PC-9 (cell line): ENCODE data around the gene CCDC91. TPM values are rescaled to one million over a fixed set of nuclear protein-coding genes. Genes with fewer than 3 reads are reported as not detected.
"Not testable (repeated sequence)": the region's sequence is repeated elsewhere in the genome, so short reads cannot be mapped to it uniquely, and the experiment has no call there.

Experiments
- BruUV-seq: library from RNA; stranded (reverse); fragments of 400-500 nt; replicated peaks from 2 replicates; lab custom pipeline; 2021; lab: Mats Ljungman, UMichigan
- CTCF ChIA-PET: fragments of 300-600 bp; sonication (Branson Sonifier 250); formaldehyde crosslinking; loops from one replicate; lab custom pipeline; 2022; ENCODE audit warnings: antibody characterized with exemption; lab: Charles Lee
- POLR2A ChIA-PET: fragments of 300-600 bp; sonication (Branson Sonifier 250); formaldehyde crosslinking; loops from one replicate; lab custom pipeline; 2022; ENCODE audit warnings: antibody characterized with exemption; ENCODE audit not compliant: unreplicated experiment; lab: Charles Lee
- DNase-seq, 2 experiments: peaks; one replicate each; pipeline versions ENCODE4 v3.0.0 to v3.0.0-alpha.2; 2015 to 2022; ENCODE audit warnings: mixed read lengths in 1 of 2
- H2AFZ ChIP-seq: fragments of 200-600 bp; sonication (generic); 2 replicates; pipeline ENCODE4 v1.8.1; 2017; ENCODE audit warnings: antibody characterized with exemption
- H3F3A ChIP-seq: fragments of 200-600 bp; sonication (generic); 2 replicates; pipeline ENCODE4 v1.8.1; 2017; ENCODE audit warnings: antibody characterized with exemption, mild to moderate bottlenecking, low read depth; ENCODE audit not compliant: insufficient read depth
- H3K27ac ChIP-seq: fragments of 200-600 bp; sonication (generic); 2 replicates; pipeline ENCODE4 v1.6.1; 2016; ENCODE audit warnings: mixed run types
- H3K27me3 ChIP-seq: fragments of 200-600 bp; sonication (generic); 2 replicates; pipeline ENCODE4 v1.6.1; 2016; ENCODE audit warnings: low read depth, mixed run types; ENCODE audit not compliant: insufficient read depth
- H3K36me3 ChIP-seq: fragments of 200-600 bp; sonication (generic); 2 replicates; pipeline ENCODE4 v1.6.1; 2016; ENCODE audit warnings: low read depth, mixed run types
- H3K4me1 ChIP-seq: fragments of 200-600 bp; sonication (generic); replicated peaks from 2 replicates; pipeline ENCODE4 v1.6.1; 2016; ENCODE audit warnings: mixed run types; ENCODE audit not compliant: insufficient read depth
- H3K4me2 ChIP-seq: fragments of 200-600 bp; sonication (generic); 2 replicates; pipeline ENCODE4 v1.6.1; 2017; ENCODE audit warnings: mixed run types
- H3K4me3 ChIP-seq: fragments of 200-600 bp; sonication (generic); 2 replicates; pipeline ENCODE4 v1.6.1; 2016; ENCODE audit warnings: mixed run types
- H3K79me2 ChIP-seq: fragments of 200-600 bp; sonication (generic); 2 replicates; pipeline ENCODE4 v1.6.1; 2017; ENCODE audit warnings: low read depth, mixed run types
- H3K9me2 ChIP-seq: fragments of 200-600 bp; sonication (generic); 2 replicates; pipeline ENCODE4 v1.8.1; 2017; ENCODE audit warnings: mild to moderate bottlenecking; ENCODE audit not compliant: insufficient read depth
- H3K9me3 ChIP-seq: fragments of 200-600 bp; sonication (generic); 2 replicates; pipeline ENCODE4 v1.8.1; 2016; ENCODE audit warnings: low read depth; ENCODE audit not compliant: insufficient read depth
- H4K20me1 ChIP-seq: fragments of 200-600 bp; sonication (generic); 2 replicates; pipeline ENCODE4 v1.8.1; 2017; ENCODE audit not compliant: insufficient read depth
- EZH2 ChIP-seq: fragments of 200-600 bp; sonication (generic); IDR thresholded peaks from 2 replicates; pipeline ENCODE4 v1.8.0; 2017; ENCODE audit warnings: antibody characterized with exemption, low read depth
- intact Hi-C: fragments of 100-400 bp; cut with micrococcal nuclease; formaldehyde crosslinking; loops from one replicate; pipeline ENCODE4 v1.10.0; 2022; ENCODE audit not compliant: unreplicated experiment
- total RNA-seq: library from RNA; stranded (reverse); gene quantifications from 2 replicates; pipeline ENCODE4 v1.2.3, GENCODE V29; 2021
- TF ChIP-seq, protein P1 (sequence below): fragments of 200-600 bp; sonication (generic); conservative IDR thresholded peaks from 2 replicates; pipeline ENCODE4 v1.6.1; 2017; ENCODE audit warnings: mixed run types, antibody characterized with exemption, mild to moderate bottlenecking, moderate library complexity

The CCDC91 gene
- total RNA-seq, 1 experiment from 2014 or later, result 38.9 TPM

DNA sequence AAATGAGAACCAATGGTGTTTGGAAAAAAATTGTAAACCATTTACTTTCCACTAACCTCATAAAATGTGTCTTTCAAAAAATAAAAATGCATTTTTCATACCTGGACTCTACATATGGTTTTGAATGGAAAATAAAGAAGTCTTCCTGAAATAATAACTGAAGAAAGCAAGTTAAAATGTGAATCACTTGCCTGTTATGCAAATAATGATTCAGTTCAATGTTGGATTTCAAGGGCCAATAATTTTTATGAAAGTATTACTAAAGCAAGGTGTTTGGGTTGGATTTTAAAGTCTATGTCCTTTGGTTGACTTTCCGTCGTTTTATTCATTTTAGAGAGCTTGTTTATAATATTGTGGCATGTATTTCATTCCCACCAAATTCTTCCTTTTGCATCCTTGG, 138.7 kb downstream of the CCDC91 start:
- H3K4me1 ChIP-seq, result no peaks in the 10 kb centered on the region
- BruUV-seq, result no TSS peak
- H3F3A ChIP-seq, result no peaks in the 10 kb centered on the region
- no peak overlapping the region for H3K4me3 ChIP-seq
- H3K9me3 ChIP-seq, result no peaks in the 10 kb centered on the region
- ChIA-PET POLR2A (no interaction called here), CTCF (no interaction called here)
- H3K27ac ChIP-seq, result no peak overlapping the region
- H3K27me3 ChIP-seq, result no peaks in the 10 kb centered on the region
- intact Hi-C loops, result loop anchor here (5.0 kb wide), 1 partner anchor 597 kb away; no protein-coding TSS in a partner anchor
- H3K4me2 ChIP-seq, result no peak overlapping the region
- no peaks in the 10 kb centered on the region for H3K79me2 ChIP-seq
- H4K20me1 ChIP-seq, result no peaks in the 10 kb centered on the region
- DNase-seq, result no peak
- H3K36me3 ChIP-seq, result no peaks in the 10 kb centered on the region
- no peak for TF ChIP-seq EZH2
- H2AFZ ChIP-seq, result no peak overlapping the region
- no peaks in the 10 kb centered on the region for H3K9me2 ChIP-seq

DNA sequence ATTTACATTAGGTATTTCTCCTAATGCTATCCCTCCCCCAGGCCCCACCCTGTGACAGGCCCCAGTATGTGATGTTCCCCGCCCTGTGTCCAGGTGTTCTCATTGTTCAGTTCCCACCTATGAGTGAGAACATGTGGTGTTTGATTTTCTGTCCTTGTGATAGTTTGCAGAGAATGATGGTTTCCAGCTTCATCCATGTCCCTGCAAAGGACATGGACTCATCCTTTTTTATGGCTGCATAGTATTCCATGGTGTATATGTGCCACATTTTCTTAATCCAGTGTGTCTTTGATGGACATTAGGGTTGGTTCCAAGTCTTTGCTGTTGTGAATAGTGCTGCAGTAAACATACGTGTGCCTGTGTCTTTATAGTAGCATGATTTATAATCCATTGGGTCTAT, 139.5 kb downstream of the CCDC91 start:
- BruUV-seq, H3K27ac ChIP-seq, H3K27me3 ChIP-seq, H3K9me3 ChIP-seq, H4K20me1 ChIP-seq, H3K79me2 ChIP-seq, H3K9me2 ChIP-seq, H3K4me3 ChIP-seq, H3K36me3 ChIP-seq, CTCF ChIA-PET, H3F3A ChIP-seq, H3K4me2 ChIP-seq, H2AFZ ChIP-seq, DNase-seq, H3K4me1 ChIP-seq: not testable (repeated sequence)
- POLR2A ChIA-PET, result interaction anchor here (0.6 kb wide), 1 partner anchor 543 kb away, joined by 3 read pairs; no protein-coding TSS in a partner anchor
- intact Hi-C loops, result loop anchor here (5.0 kb wide), 1 partner anchor 597 kb away; no protein-coding TSS in a partner anchor

DNA sequence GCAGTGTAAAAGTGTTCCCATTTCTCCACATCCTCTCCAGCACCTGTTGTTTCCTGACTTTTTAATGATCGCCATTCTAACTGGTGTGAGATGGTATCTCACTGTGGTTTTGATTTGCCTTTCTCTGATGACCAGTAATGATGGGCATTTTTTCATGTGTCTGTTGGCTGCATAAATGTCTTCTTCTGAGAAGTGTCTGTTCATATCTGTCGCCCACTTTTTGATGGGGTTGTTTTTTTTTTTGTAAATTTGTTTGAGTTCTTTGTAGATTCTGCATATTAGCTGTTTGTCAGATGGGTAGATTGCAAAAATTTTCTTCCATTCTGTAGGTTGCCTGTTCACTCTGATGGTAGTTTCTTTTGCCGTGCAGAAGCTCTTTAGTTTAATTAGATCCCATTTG, 140.0 kb downstream of the CCDC91 start:
- intact Hi-C loops, DNase-seq, H2AFZ ChIP-seq, H3K79me2 ChIP-seq, H3K4me1 ChIP-seq, H3F3A ChIP-seq, H3K27me3 ChIP-seq, H3K27ac ChIP-seq, H3K4me2 ChIP-seq, H3K9me3 ChIP-seq, H4K20me1 ChIP-seq, BruUV-seq, H3K36me3 ChIP-seq, H3K4me3 ChIP-seq, H3K9me2 ChIP-seq: not testable (repeated sequence)
- POLR2A ChIA-PET, result interaction anchor here (0.6 kb wide), 1 partner anchor 542 kb away, joined by 3 read pairs; no protein-coding TSS in a partner anchor
- CTCF ChIA-PET, result interaction anchor here (0.7 kb wide), 1 partner anchor 230 kb away, joined by 4 read pairs; no protein-coding TSS in a partner anchor

DNA sequence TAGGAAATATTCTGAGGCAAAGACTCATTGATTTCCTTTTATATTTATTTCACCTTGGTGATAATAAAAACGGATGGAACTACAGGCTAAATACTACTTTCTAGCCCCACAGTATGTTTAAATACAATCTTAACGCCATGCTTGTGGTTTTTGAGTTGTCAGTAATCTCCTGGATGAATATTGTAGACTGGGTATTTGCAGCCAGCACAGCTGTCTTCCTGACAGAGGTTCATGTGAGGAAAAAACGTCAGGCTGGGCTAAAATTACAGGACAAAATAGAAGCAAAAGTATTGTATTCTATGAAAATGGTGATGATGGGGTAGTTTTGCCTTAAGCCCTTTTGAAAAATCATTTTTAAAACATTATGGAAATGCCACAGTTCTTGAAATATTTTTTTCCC, 140.9 kb downstream of the CCDC91 start:
- no peaks in the 10 kb centered on the region for H3K9me2 ChIP-seq
- no peaks in the 10 kb centered on the region for H3K9me3 ChIP-seq
- POLR2A ChIA-PET, result no interaction called here
- DNase-seq, result no peak
- H3K36me3 ChIP-seq, result no peaks in the 10 kb centered on the region
- H3F3A ChIP-seq, result no peaks in the 10 kb centered on the region
- no peak for TF ChIP-seq EZH2
- H4K20me1 ChIP-seq, result no peaks in the 10 kb centered on the region
- no peak overlapping the region for H2AFZ ChIP-seq
- CTCF ChIA-PET, result no interaction called here
- H3K79me2 ChIP-seq, result no peaks in the 10 kb centered on the region
- H3K4me3 ChIP-seq, result no peak overlapping the region
- BruUV-seq, result no TSS peak
- no peaks in the 10 kb centered on the region for H3K27me3 ChIP-seq
- intact Hi-C loops, result no loop called here
- no peak overlapping the region for H3K27ac ChIP-seq
- H3K4me1 ChIP-seq, result no peaks in the 10 kb centered on the region
- H3K4me2 ChIP-seq, result no peak overlapping the region

DNA sequence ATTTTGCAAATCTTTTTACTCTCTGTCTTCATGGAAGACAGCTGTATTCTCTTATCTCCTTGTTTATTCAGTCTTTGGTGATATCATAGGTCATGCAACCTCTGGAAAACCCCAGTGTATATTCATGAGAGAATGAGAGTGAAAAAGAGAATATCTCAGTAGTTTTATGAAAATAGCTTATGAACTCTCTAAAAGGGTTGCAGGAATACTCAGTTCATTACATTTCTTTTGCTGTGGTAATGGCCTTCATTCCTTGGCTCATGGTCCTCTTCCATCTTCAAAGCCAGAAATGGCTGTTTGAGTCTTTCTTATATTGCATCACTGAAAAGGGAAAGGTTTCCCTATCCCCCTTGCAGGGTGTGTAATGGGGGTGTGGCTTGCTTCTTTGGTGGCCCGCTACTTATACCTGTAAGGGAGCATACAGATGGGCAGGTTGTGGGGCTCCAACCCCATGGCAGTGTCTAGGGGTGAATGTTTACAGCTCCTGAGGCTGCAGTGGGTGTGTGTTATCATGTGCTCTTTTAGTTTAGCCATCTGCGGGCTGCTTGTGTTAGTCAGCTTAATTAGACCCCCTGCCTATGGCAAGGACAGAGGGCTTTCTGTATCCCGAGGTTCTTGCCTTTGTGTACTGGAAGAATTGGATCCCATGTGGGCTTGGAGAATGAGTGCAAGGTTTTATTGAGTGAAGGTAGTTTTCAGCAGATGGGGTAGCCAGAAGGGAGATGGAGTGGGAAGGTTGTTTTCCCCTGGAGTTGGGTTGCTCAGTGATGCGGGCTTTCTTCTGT, 150.2 kb downstream of the CCDC91 start:
- DNase-seq, result no peak
- Histone ChIP-seq H3K36me3 (no peaks in the 10 kb centered on the region), H3K9me3 (no peaks in the 10 kb centered on the region), H3F3A (no peaks in the 10 kb centered on the region), H2AFZ (no peak overlapping the region), H3K4me2 (no peak overlapping the region), H3K79me2 (no peaks in the 10 kb centered on the region), H3K27ac (no peak overlapping the region), H4K20me1 (peaks cover 4% of the 10 kb centered on the region; the same call in 1 of the 2 replicates), H3K27me3 (no peaks in the 10 kb centered on the region), H3K9me2 (0 out of 2 replicates have a peak, but pooled peaks cover 4% of the 10 kb centered on the region), H3K4me3 (no peak overlapping the region), H3K4me1 (no peaks in the 10 kb centered on the region)
- BruUV-seq, result no TSS peak
- CTCF ChIA-PET, result no interaction called here
- TF ChIP-seq, protein P1, sequence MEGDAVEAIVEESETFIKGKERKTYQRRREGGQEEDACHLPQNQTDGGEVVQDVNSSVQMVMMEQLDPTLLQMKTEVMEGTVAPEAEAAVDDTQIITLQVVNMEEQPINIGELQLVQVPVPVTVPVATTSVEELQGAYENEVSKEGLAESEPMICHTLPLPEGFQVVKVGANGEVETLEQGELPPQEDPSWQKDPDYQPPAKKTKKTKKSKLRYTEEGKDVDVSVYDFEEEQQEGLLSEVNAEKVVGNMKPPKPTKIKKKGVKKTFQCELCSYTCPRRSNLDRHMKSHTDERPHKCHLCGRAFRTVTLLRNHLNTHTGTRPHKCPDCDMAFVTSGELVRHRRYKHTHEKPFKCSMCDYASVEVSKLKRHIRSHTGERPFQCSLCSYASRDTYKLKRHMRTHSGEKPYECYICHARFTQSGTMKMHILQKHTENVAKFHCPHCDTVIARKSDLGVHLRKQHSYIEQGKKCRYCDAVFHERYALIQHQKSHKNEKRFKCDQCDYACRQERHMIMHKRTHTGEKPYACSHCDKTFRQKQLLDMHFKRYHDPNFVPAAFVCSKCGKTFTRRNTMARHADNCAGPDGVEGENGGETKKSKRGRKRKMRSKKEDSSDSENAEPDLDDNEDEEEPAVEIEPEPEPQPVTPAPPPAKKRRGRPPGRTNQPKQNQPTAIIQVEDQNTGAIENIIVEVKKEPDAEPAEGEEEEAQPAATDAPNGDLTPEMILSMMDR, result no peak
- TF ChIP-seq EZH2, result no peak
- POLR2A ChIA-PET, result no interaction called here
- intact Hi-C loops, result no loop called here
